MM.1S (cell line): Measurements from ENCODE around the gene SLC51A.

Experiments
- EZH2 ChIP-seq: fragments of 300-600 bp; sonication (generic); optimal IDR thresholded peaks from 2 replicates; pipeline ENCODE3; 2017; ENCODE audit warnings: low read depth, mild to moderate bottlenecking, antibody characterized with exemption, low read length, mixed read lengths
- TF ChIP-seq, protein P1 (sequence below): fragments of 300-600 bp; sonication (generic); IDR thresholded peaks from 2 replicates; pipeline ENCODE4 v1.5.1; 2016; ENCODE audit warnings: antibody characterized with exemption, low read length, mixed read lengths

- TF ChIP-seq, protein P1, sequence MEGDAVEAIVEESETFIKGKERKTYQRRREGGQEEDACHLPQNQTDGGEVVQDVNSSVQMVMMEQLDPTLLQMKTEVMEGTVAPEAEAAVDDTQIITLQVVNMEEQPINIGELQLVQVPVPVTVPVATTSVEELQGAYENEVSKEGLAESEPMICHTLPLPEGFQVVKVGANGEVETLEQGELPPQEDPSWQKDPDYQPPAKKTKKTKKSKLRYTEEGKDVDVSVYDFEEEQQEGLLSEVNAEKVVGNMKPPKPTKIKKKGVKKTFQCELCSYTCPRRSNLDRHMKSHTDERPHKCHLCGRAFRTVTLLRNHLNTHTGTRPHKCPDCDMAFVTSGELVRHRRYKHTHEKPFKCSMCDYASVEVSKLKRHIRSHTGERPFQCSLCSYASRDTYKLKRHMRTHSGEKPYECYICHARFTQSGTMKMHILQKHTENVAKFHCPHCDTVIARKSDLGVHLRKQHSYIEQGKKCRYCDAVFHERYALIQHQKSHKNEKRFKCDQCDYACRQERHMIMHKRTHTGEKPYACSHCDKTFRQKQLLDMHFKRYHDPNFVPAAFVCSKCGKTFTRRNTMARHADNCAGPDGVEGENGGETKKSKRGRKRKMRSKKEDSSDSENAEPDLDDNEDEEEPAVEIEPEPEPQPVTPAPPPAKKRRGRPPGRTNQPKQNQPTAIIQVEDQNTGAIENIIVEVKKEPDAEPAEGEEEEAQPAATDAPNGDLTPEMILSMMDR, result no peak
- TF ChIP-seq EZH2, result no peak
Observed at GRCh38 chr3:196227121-196227561, 10.8 kb downstream of the SLC51A start.
